ENCODE results near the gene NEGR1.

NEGR1 gene

GRCh38 chr1:71559880-71560279 is 722.5 kb downstream of the NEGR1 start:
- Histone ChIP-seq H2AFZ (ENCODE audit: low read depth) (no peak overlapping the region), H3K4me2 (no peak overlapping the region)

GRCh38 chr1:71557138-71557537 is 725.2 kb downstream of the NEGR1 start:
- Histone ChIP-seq H3K36me3 (ENCODE audit: insufficient read depth) (no peaks in the 10 kb centered on the region), H4K20me1 (ENCODE audit: insufficient read depth) (no peaks in the 10 kb centered on the region), H3K27ac (no peak overlapping the region), H3K4me1 (ENCODE audit: low read depth, poor library complexity, severe bottlenecking) (no peaks in the 10 kb centered on the region), H3K9ac (no peak overlapping the region), H3K27me3 (ENCODE audit: insufficient read depth, low read depth) (no peaks in the 10 kb centered on the region), H3K4me3 (IDR thresholded peaks at IDR 0.05; ENCODE audit: insufficient read depth, low read depth, low read length) (no peak overlapping the region), H3K79me2 (ENCODE audit: insufficient read depth, low read depth) (no peaks in the 10 kb centered on the region), H3K4me2 (no peak overlapping the region), H2AFZ (ENCODE audit: low read depth) (no peak overlapping the region)
- TF ChIP-seq CTCF (conservative IDR thresholded peaks at IDR 0.05; ENCODE audit: low read depth, low read length), result no peak

More at GRCh38 chr1:71559880-71560279, 722.5 kb downstream of the NEGR1 start:
- no peaks in the 10 kb centered on the region for H3K36me3 ChIP-seq (ENCODE audit: insufficient read depth)
- H3K79me2 ChIP-seq (ENCODE audit: insufficient read depth, low read depth), result no peaks in the 10 kb centered on the region
- H3K4me3 ChIP-seq (IDR thresholded peaks at IDR 0.05; ENCODE audit: insufficient read depth, low read depth, low read length), result no peak overlapping the region
- no peaks in the 10 kb centered on the region for H3K4me1 ChIP-seq (ENCODE audit: low read depth, poor library complexity, severe bottlenecking)
- no peak for TF ChIP-seq CTCF (conservative IDR thresholded peaks at IDR 0.05; ENCODE audit: low read depth, low read length)
- H3K27ac ChIP-seq, result no peak overlapping the region
- no peaks in the 10 kb centered on the region for H3K27me3 ChIP-seq (ENCODE audit: insufficient read depth, low read depth)
- no peaks in the 10 kb centered on the region for H4K20me1 ChIP-seq (ENCODE audit: insufficient read depth)
- no peak overlapping the region for H3K9ac ChIP-seq

GRCh38 chr1:71548398-71548890 is 733.9 kb downstream of the NEGR1 start:
- H3K79me2 ChIP-seq (ENCODE audit: insufficient read depth, low read depth), result no peaks in the 10 kb centered on the region
- H3K36me3 ChIP-seq (ENCODE audit: insufficient read depth), result no peaks in the 10 kb centered on the region
- H3K27ac ChIP-seq, result no peak overlapping the region
- H3K4me2 ChIP-seq, result no peak overlapping the region
- H3K27me3 ChIP-seq (ENCODE audit: insufficient read depth, low read depth), result no peaks in the 10 kb centered on the region
- H3K4me1 ChIP-seq (ENCODE audit: low read depth, poor library complexity, severe bottlenecking), result no peaks in the 10 kb centered on the region
- no peak overlapping the region for H3K9ac ChIP-seq
- no peak for TF ChIP-seq CTCF (conservative IDR thresholded peaks at IDR 0.05; ENCODE audit: low read depth, low read length)
- no peaks in the 10 kb centered on the region for H4K20me1 ChIP-seq (ENCODE audit: insufficient read depth)
- H2AFZ ChIP-seq (ENCODE audit: low read depth), result no peak overlapping the region
- H3K4me3 ChIP-seq (IDR thresholded peaks at IDR 0.05; ENCODE audit: insufficient read depth, low read depth, low read length), result no peak overlapping the region

GRCh38 chr1:71542155-71542554 is 740.2 kb downstream of the NEGR1 start:
- Histone ChIP-seq H3K4me2 (no peak overlapping the region), H3K4me3 (IDR thresholded peaks at IDR 0.05; ENCODE audit: insufficient read depth, low read depth, low read length) (no peak overlapping the region), H3K79me2 (ENCODE audit: insufficient read depth, low read depth) (no peaks in the 10 kb centered on the region), H4K20me1 (ENCODE audit: insufficient read depth) (no peaks in the 10 kb centered on the region), H3K27me3 (ENCODE audit: insufficient read depth, low read depth) (no peaks in the 10 kb centered on the region), H3K36me3 (ENCODE audit: insufficient read depth) (no peaks in the 10 kb centered on the region), H3K9ac (no peak overlapping the region), H3K27ac (no peak overlapping the region), H2AFZ (ENCODE audit: low read depth) (no peak overlapping the region), H3K4me1 (ENCODE audit: low read depth, poor library complexity, severe bottlenecking) (no peaks in the 10 kb centered on the region)
- TF ChIP-seq CTCF (conservative IDR thresholded peaks at IDR 0.05; ENCODE audit: low read depth, low read length), result no peak

Data from KMS-11 (cell line).